Liver (tissue), 9 donors: ENCODE data around the gene SAP30. TPM values are rescaled to one million over a fixed set of nuclear protein-coding genes. Genes with fewer than 3 reads are reported as not detected.
A peak's percentile ranks its signal among the peaks of the same experiment; 100 is the strongest.

Source experiments
- DNase-seq: peaks from one replicate; pipeline ENCODE4 v3.0.0-alpha.2; 2017; ENCODE audit warnings: low spot score
- H3K27ac ChIP-seq, 2 donors: one replicate each; pipeline ENCODE4 v1.7.0; 2013; ENCODE audit warnings: inconsistent platforms in 2 of 2, low read length in 2 of 2, control low read depth in 1 of 2, low read depth in 1 of 2, mild to moderate bottlenecking in 1 of 2
- H3K27me3 ChIP-seq, 4 donors: one replicate each; pipeline versions ENCODE4 v1.6.1 to v1.7.0; 2013; ENCODE audit warnings: low read length in 3 of 4, inconsistent platforms in 1 of 4, mild to moderate bottlenecking in 1 of 4, moderate library complexity in 1 of 4; ENCODE audit not compliant: control insufficient read depth in 4 of 4, insufficient read depth in 4 of 4
- H3K36me3 ChIP-seq, 4 donors: one replicate each; pipeline versions ENCODE4 v1.6.1 to v1.7.0; 2013; ENCODE audit warnings: low read length in 3 of 4, mild to moderate bottlenecking in 3 of 4, low read depth in 1 of 4, moderate library complexity in 1 of 4; ENCODE audit not compliant: control insufficient read depth in 4 of 4, insufficient read depth in 3 of 4
- H3K4me1 ChIP-seq, 4 donors: one replicate each; pipeline versions ENCODE4 v1.6.1 to v1.7.0; 2013; ENCODE audit warnings: low read length in 3 of 4, mild to moderate bottlenecking in 3 of 4, moderate library complexity in 1 of 4; ENCODE audit not compliant: control insufficient read depth in 4 of 4, insufficient read depth in 4 of 4
- H3K4me3 ChIP-seq, 3 donors: one replicate each; pipeline versions ENCODE4 v1.6.1 to v1.7.0; 2013; ENCODE audit warnings: low read length in 3 of 3, control low read depth in 1 of 3, low read depth in 1 of 3, mild to moderate bottlenecking in 1 of 3
- H3K9ac ChIP-seq, 2 donors: one replicate each; pipeline ENCODE4 v1.7.0; 2013; ENCODE audit warnings: low read length in 2 of 2, mild to moderate bottlenecking in 2 of 2, moderate library complexity in 2 of 2, control low read depth in 1 of 2, low read depth in 1 of 2
- H3K9me3 ChIP-seq, 4 donors: one replicate each; pipeline versions ENCODE4 v1.6.1 to v1.7.0; 2013; ENCODE audit warnings: low read length in 3 of 4; ENCODE audit not compliant: control insufficient read depth in 4 of 4
- EGR1 ChIP-seq, 2 donors: IDR thresholded peaks; 2 replicates each; pipeline ENCODE4 v1.6.1; 2016 to 2018; ENCODE audit warnings: antibody characterized with exemption in 2 of 2, low read depth in 2 of 2
- FOXA1 ChIP-seq: IDR thresholded peaks from 2 replicates; pipeline ENCODE4 v1.6.1; 2016; ENCODE audit warnings: antibody characterized with exemption
- GABPA ChIP-seq, 2 donors: IDR thresholded peaks in 1 of 2; conservative IDR thresholded peaks in 1 of 2; 2 replicates each; pipeline ENCODE4 v1.6.1; 2016; ENCODE audit warnings: antibody characterized with exemption in 2 of 2, mild to moderate bottlenecking in 1 of 2, moderate library complexity in 1 of 2
- HNF4A ChIP-seq, 2 donors: conservative IDR thresholded peaks; 2 replicates each; pipeline ENCODE4 v1.6.1; 2016; ENCODE audit warnings: antibody characterized with exemption in 2 of 2, mild to moderate bottlenecking in 2 of 2
- HNF4G ChIP-seq: IDR thresholded peaks from 2 replicates; pipeline ENCODE4 v1.6.1; 2016; ENCODE audit warnings: antibody characterized with exemption
- JUND ChIP-seq, 2 donors: IDR thresholded peaks; 2 replicates each; pipeline ENCODE4 v1.6.1; 2016; ENCODE audit warnings: antibody characterized with exemption in 2 of 2
- RXRA ChIP-seq, 2 donors: IDR thresholded peaks; 2 replicates each; pipeline ENCODE4 v1.6.1; 2017 to 2018; ENCODE audit warnings: antibody characterized with exemption in 2 of 2, mild to moderate bottlenecking in 1 of 2
- SP1 ChIP-seq: IDR thresholded peaks from 2 replicates; pipeline ENCODE4 v1.6.1; 2018; ENCODE audit warnings: antibody characterized with exemption, mild to moderate bottlenecking
- TAF1 ChIP-seq: conservative IDR thresholded peaks from 2 replicates; pipeline ENCODE4 v1.6.1; 2016; ENCODE audit warnings: antibody characterized with exemption, mild to moderate bottlenecking
- YY1 ChIP-seq: IDR thresholded peaks from 2 replicates; pipeline ENCODE4 v1.6.1; 2016; ENCODE audit warnings: antibody characterized with exemption, mild to moderate bottlenecking
- WGBS: extraction: QIAGEN DNeasy Blood & Tissue Kit; methylation state at CpG from one replicate; pipeline ENCODE4 v1.1.7; 2013; 5-methylcytosine and 5-hydroxymethylcytosine counted together
- polyA plus RNA-seq, 2 donors: library from polyadenylated mRNA; stranded (reverse) in 1 of 2; unstranded in 1 of 2; fragments of 200-250 nt in 1 of 2; fragments of >200 nt in 1 of 2; fragmentation: Nextera tagmentation in 1 of 2; extraction: Ambion mirVana in 1 of 2; gene quantifications; one replicate each; pipeline versions ENCODE4 v1.2.1 to v1.2.3, GENCODE V29; 2013 to 2015
- total RNA-seq, 2 donors: library from RNA; depleted of rRNA; stranded (reverse); fragments of >200 nt; gene quantifications; one replicate each; pipeline ENCODE4 v1.2.3, GENCODE V29; 2014
- TF ChIP-seq, protein P1 (sequence below): IDR thresholded peaks from 2 replicates; pipeline ENCODE4 v1.6.1; 2016; ENCODE audit warnings: antibody characterized with exemption
- TF ChIP-seq, protein P2 (sequence below): IDR thresholded peaks from 2 replicates; pipeline ENCODE4 v1.6.1; 2016; ENCODE audit warnings: antibody characterized with exemption, mild to moderate bottlenecking
- TF ChIP-seq, protein P3 (sequence below): IDR thresholded peaks from 2 replicates; pipeline ENCODE4 v1.6.1; 2016; ENCODE audit warnings: antibody characterized with exemption
- TF ChIP-seq, protein P4 (sequence below): IDR thresholded peaks from 2 replicates; pipeline ENCODE4 v1.6.1; 2016; ENCODE audit warnings: antibody characterized with exemption
- TF ChIP-seq, protein P5 (sequence below): fragments of 150-350 bp; IDR thresholded peaks from 2 replicates; pipeline ENCODE4 v1.5.1; 2017; ENCODE audit warnings: improper control_type of control experiment, low read depth, low read length; ENCODE audit not compliant: missing input control
- donor health status: healthy.
- donor health status: healthy.
- donor health status: healthy.
- donor health status: healthy.
- donor health status: healthy.

Gene SAP30
- total and polyA plus RNA-seq, 4 donors: 1.3 to 10.0 (median 3.7) TPM

DNA sequence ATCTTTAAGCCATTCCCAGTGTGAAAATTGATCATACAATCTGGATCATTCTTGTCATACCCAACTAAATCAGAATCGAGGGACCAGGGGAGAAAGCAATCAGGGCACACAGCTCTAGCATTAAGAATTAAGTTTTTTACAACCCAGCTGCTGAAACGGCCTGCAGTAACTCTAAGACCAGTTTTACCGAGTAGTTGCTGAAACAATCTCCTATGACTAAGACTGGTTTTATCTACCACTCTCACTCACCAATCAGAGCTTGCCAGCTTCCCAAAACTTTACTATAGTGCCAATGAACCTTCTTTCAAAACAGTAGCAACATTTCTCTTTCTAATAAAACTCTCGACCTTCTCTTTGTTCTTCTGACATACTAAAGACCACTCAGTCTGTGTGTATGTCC is 2.8 kb upstream of the SAP30 start:
- no peak overlapping the region for H3K27ac ChIP-seq
- H3K27me3 ChIP-seq: no peaks in the 10 kb centered on the region

DNA sequence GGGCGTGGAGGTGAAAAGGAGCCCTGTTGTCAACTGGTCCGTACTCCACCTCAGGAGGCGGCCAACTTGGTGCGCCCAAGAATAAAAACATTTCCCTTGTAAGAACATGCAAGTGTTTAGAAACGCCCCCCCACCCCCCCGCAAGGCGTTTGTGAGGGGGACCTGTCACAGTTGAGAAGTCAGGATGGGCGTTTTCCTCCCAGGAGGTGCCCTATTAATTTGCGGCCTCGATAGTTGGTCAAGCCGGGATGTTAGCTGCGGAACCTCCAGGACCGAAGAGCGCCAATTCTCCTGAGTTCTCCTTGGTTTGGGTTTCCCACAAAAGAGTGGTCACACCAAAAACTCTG is 651 bp upstream of the SAP30 start:
- peak; percentile 76 for DNase-seq
- H3K4me3 ChIP-seq: peak overlapping the region; percentile 58 to 85 (median 65)
- WGBS: under 1% methylated on average over 14 of the region's 14 CpGs

More for the DNA sequence above, 2.8 kb upstream of the SAP30 start:
- TF ChIP-seq EGR1 (IDR thresholded peaks at IDR 0.05; ENCODE audit: low read depth in 2 of 2) (no peak), YY1 (no peak)
- Histone ChIP-seq H3K4me3 (no peak overlapping the region), H3K36me3 (no peaks in the 10 kb centered on the region), H3K4me1 (peaks cover 0 to 7% (median 3%) of the 10 kb centered on the region in 4 donors), H3K9ac (no peak overlapping the region), H3K9me3 (no peaks in the 10 kb centered on the region)
- WGBS: 78% methylated on average over 4 of the region's 4 CpGs
- no peak for DNase-seq

DNA sequence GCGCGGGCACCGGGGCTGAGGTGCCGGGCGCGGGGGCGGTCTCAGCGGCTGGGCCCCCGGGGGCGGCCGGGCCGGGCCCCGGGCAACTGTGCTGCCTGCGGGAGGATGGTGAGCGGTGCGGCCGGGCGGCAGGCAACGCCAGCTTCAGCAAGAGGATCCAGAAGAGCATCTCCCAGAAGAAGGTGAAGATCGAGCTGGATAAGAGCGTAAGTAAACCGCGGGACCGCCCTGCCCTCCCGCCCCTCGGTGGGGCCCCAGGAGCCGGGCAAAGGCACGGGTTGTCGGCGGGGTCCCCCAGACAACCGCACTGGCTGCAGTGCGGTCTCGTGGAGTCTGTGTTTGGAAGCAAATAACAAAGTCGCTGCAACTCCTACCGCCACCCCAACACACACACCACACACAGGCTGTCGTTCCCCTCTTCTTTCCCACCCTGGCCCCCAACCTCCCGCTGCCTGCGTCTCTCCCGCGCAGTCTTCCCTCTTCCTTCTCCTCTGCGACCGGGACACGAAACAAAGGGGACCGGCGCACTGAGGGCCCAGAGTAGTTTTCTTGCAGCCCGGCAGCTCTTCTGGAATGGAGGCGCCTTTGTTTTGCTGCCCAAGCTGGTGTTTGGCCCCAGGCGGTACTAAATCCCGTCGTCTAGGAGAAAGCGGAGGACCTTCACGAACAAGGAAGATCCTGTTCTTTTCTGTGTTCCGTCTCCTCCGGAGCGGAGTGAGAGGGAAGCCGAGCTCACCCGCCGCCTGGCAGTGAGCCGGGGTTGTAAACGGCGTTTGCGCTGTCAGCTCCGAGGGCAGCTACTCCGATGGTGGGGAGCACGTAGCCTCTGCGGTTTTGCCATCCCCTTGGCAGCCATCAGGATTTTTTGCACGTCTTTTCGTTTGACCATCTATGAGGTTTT is 788 bp downstream of the SAP30 start:
- H3K9ac ChIP-seq: peak overlapping the region; percentile 75 to 92
- WGBS: under 1% methylated on average over 68 of the region's 68 CpGs
- peaks cover 0 to 7% (median 3%) of the 10 kb centered on the region in 4 donors for H3K4me1 ChIP-seq
- no peaks in the 10 kb centered on the region for H3K9me3 ChIP-seq
- H3K27ac ChIP-seq: peak overlapping the region; percentile 86 to 97
- H3K27me3 ChIP-seq: no peaks in the 10 kb centered on the region
- no peak for TF ChIP-seq RXRA (IDR thresholded peaks at IDR 0.05)
- TF ChIP-seq, protein P1, sequence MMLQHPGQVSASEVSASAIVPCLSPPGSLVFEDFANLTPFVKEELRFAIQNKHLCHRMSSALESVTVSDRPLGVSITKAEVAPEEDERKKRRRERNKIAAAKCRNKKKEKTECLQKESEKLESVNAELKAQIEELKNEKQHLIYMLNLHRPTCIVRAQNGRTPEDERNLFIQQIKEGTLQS: no peak
- no peak for TF ChIP-seq JUND (IDR thresholded peaks at IDR 0.05)
- TF ChIP-seq, protein P2, sequence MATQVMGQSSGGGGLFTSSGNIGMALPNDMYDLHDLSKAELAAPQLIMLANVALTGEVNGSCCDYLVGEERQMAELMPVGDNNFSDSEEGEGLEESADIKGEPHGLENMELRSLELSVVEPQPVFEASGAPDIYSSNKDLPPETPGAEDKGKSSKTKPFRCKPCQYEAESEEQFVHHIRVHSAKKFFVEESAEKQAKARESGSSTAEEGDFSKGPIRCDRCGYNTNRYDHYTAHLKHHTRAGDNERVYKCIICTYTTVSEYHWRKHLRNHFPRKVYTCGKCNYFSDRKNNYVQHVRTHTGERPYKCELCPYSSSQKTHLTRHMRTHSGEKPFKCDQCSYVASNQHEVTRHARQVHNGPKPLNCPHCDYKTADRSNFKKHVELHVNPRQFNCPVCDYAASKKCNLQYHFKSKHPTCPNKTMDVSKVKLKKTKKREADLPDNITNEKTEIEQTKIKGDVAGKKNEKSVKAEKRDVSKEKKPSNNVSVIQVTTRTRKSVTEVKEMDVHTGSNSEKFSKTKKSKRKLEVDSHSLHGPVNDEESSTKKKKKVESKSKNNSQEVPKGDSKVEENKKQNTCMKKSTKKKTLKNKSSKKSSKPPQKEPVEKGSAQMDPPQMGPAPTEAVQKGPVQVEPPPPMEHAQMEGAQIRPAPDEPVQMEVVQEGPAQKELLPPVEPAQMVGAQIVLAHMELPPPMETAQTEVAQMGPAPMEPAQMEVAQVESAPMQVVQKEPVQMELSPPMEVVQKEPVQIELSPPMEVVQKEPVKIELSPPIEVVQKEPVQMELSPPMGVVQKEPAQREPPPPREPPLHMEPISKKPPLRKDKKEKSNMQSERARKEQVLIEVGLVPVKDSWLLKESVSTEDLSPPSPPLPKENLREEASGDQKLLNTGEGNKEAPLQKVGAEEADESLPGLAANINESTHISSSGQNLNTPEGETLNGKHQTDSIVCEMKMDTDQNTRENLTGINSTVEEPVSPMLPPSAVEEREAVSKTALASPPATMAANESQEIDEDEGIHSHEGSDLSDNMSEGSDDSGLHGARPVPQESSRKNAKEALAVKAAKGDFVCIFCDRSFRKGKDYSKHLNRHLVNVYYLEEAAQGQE: peak; percentile 72
- no peak for TF ChIP-seq GABPA (IDR thresholded peaks at IDR 0.05 in 1 of 2, conservative IDR thresholded peaks at IDR 0.05 in 1 of 2)
- TF ChIP-seq FOXA1: no peak
- TF ChIP-seq TAF1: no peak
- no peak for TF ChIP-seq SP1
- no peak for TF ChIP-seq HNF4A (conservative IDR thresholded peaks at IDR 0.05)
- no peak for TF ChIP-seq HNF4G
- TF ChIP-seq, protein P3, sequence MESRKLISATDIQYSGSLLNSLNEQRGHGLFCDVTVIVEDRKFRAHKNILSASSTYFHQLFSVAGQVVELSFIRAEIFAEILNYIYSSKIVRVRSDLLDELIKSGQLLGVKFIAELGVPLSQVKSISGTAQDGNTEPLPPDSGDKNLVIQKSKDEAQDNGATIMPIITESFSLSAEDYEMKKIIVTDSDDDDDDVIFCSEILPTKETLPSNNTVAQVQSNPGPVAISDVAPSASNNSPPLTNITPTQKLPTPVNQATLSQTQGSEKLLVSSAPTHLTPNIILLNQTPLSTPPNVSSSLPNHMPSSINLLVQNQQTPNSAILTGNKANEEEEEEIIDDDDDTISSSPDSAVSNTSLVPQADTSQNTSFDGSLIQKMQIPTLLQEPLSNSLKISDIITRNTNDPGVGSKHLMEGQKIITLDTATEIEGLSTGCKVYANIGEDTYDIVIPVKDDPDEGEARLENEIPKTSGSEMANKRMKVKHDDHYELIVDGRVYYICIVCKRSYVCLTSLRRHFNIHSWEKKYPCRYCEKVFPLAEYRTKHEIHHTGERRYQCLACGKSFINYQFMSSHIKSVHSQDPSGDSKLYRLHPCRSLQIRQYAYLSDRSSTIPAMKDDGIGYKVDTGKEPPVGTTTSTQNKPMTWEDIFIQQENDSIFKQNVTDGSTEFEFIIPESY: no peak
- TF ChIP-seq EGR1 (IDR thresholded peaks at IDR 0.05; ENCODE audit: low read depth in 2 of 2): no peak
- TF ChIP-seq, protein P4, sequence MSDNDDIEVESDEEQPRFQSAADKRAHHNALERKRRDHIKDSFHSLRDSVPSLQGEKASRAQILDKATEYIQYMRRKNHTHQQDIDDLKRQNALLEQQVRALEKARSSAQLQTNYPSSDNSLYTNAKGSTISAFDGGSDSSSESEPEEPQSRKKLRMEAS: no peak
- TF ChIP-seq YY1: peak; percentile 80
- TF ChIP-seq, protein P5, sequence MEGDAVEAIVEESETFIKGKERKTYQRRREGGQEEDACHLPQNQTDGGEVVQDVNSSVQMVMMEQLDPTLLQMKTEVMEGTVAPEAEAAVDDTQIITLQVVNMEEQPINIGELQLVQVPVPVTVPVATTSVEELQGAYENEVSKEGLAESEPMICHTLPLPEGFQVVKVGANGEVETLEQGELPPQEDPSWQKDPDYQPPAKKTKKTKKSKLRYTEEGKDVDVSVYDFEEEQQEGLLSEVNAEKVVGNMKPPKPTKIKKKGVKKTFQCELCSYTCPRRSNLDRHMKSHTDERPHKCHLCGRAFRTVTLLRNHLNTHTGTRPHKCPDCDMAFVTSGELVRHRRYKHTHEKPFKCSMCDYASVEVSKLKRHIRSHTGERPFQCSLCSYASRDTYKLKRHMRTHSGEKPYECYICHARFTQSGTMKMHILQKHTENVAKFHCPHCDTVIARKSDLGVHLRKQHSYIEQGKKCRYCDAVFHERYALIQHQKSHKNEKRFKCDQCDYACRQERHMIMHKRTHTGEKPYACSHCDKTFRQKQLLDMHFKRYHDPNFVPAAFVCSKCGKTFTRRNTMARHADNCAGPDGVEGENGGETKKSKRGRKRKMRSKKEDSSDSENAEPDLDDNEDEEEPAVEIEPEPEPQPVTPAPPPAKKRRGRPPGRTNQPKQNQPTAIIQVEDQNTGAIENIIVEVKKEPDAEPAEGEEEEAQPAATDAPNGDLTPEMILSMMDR: no peak
- peak overlapping the region; percentile 84 to 99 (median 89) for H3K4me3 ChIP-seq
- DNase-seq: peak; percentile 71
- no peaks in the 10 kb centered on the region for H3K36me3 ChIP-seq

More for the DNA sequence above, 651 bp upstream of the SAP30 start:
- no peaks in the 10 kb centered on the region for H3K9me3 ChIP-seq
- peak overlapping the region; percentile 91 to 100 for H3K27ac ChIP-seq
- H3K4me1 ChIP-seq: peaks cover 0 to 7% (median 3%) of the 10 kb centered on the region in 4 donors
- H3K9ac ChIP-seq: peak overlapping the region; percentile 83 to 91
- no peaks in the 10 kb centered on the region for H3K36me3 ChIP-seq
- TF ChIP-seq EGR1 (IDR thresholded peaks at IDR 0.05; ENCODE audit: low read depth in 2 of 2): no peak
- H3K27me3 ChIP-seq: no peaks in the 10 kb centered on the region
